Activated naive CD4-positive, alpha-beta T cell treated with anti-CD3 and anti-CD28 coated beads for 36 hours (primary cell): ENCODE measurements around the gene TTLL4. TPM values are rescaled to one million over a fixed set of nuclear protein-coding genes. Genes with fewer than 3 reads are reported as not detected.

Experiments used
- CTCF ChIA-PET: fragments of 350-600 bp; sonication (Branson Sonifier 250); formaldehyde crosslinking; loops from one replicate; lab custom pipeline; 2021; ENCODE audit warnings: antibody characterized with exemption; lab: Charles Lee
- DNase-seq: peaks from one replicate; pipeline ENCODE4 v3.0.0-alpha.2; 2020
- H3K27ac Mint-ChIP-seq: one replicate; pipeline ENCODE4 v1.8.0; 2021; ENCODE audit warnings: mild to moderate bottlenecking, mixed read lengths
- H3K27me3 Mint-ChIP-seq: one replicate; pipeline ENCODE4 v1.8.0; 2021; ENCODE audit warnings: low read depth, mixed read lengths
- H3K36me3 Mint-ChIP-seq: one replicate; pipeline ENCODE4 v1.8.0; 2021; ENCODE audit warnings: low read depth, mixed read lengths
- H3K4me1 Mint-ChIP-seq: one replicate; pipeline ENCODE4 v1.8.0; 2021; ENCODE audit warnings: low read depth, mixed read lengths
- H3K4me3 Mint-ChIP-seq: one replicate; pipeline ENCODE4 v1.8.0; 2021; ENCODE audit warnings: mild to moderate bottlenecking, moderate library complexity, mixed read lengths
- H3K9me3 Mint-ChIP-seq: one replicate; pipeline ENCODE4 v1.8.0; 2021; ENCODE audit warnings: mixed read lengths
- intact Hi-C: fragments of 100-400 bp; cut with micrococcal nuclease; formaldehyde crosslinking; loops from one replicate; pipeline ENCODE4 v1.15.1; 2023
- total RNA-seq, 2 experiments: library from RNA; stranded (reverse); gene quantifications; one replicate each; pipeline ENCODE4 v1.2.3, GENCODE V29; 2021

The TTLL4 gene
- total RNA-seq, 2 experiments from 2014 or later: 23.7 to 24.7 TPM

- Mint-ChIP-seq H3K9me3 (peaks cover 11% of the 10 kb centered on the region), H3K4me1 (peaks cover 19% of the 10 kb centered on the region), H3K27me3 (no peaks in the 10 kb centered on the region), H3K27ac (no peak overlapping the region), H3K36me3 (peaks cover 34% of the 10 kb centered on the region), H3K4me3 (no peak overlapping the region)
- no peak for DNase-seq
- intact Hi-C loops: loop anchor here (5.0 kb wide), 1 partner anchor 178 kb away; no protein-coding TSS in a partner anchor
- CTCF ChIA-PET: interaction anchor here (5.3 kb wide), 1 partner anchor 119 kb away, joined by 46 read pairs; no protein-coding TSS in a partner anchor
Observed at GRCh38 chr2:218729640-218730039, 19.0 kb downstream of the TTLL4 start.

- Mint-ChIP-seq H3K4me3 (no peak overlapping the region), H3K9me3 (peaks cover 2% of the 10 kb centered on the region), H3K4me1 (peaks cover 19% of the 10 kb centered on the region), H3K27me3 (no peaks in the 10 kb centered on the region), H3K27ac (no peak overlapping the region), H3K36me3 (peaks cover 20% of the 10 kb centered on the region)
- no peak for DNase-seq
- intact Hi-C loops: loop anchor here (5.0 kb wide), 1 partner anchor 175 kb away; no protein-coding TSS in a partner anchor
- CTCF ChIA-PET: interaction anchor here (0.7 to 1.9 kb wide), 3 partner anchors 115 to 166 kb away, joined by 3 to 6 read pairs (median 5); no protein-coding TSS in a partner anchor
Observed at GRCh38 chr2:218732052-218732760, 21.6 kb downstream of the TTLL4 start.

GRCh38 chr2:218732761-218733158, 22.1 kb downstream of the TTLL4 start:
- Mint-ChIP-seq H3K4me1 (peaks cover 18% of the 10 kb centered on the region), H3K4me3 (no peak overlapping the region), H3K27ac (peak overlapping the region; percentile 20), H3K27me3 (no peaks in the 10 kb centered on the region), H3K36me3 (peaks cover 23% of the 10 kb centered on the region), H3K9me3 (peaks cover under 1% of the 10 kb centered on the region)
- intact Hi-C loops: loop anchor here (5.0 kb wide), 1 partner anchor 175 kb away; no protein-coding TSS in a partner anchor
- CTCF ChIA-PET: interaction anchor here (0.7 to 1.5 kb wide), 2 partner anchors 115 to 165 kb away, joined by 3 to 6 read pairs; no protein-coding TSS in a partner anchor
- DNase-seq: no peak

DNA sequence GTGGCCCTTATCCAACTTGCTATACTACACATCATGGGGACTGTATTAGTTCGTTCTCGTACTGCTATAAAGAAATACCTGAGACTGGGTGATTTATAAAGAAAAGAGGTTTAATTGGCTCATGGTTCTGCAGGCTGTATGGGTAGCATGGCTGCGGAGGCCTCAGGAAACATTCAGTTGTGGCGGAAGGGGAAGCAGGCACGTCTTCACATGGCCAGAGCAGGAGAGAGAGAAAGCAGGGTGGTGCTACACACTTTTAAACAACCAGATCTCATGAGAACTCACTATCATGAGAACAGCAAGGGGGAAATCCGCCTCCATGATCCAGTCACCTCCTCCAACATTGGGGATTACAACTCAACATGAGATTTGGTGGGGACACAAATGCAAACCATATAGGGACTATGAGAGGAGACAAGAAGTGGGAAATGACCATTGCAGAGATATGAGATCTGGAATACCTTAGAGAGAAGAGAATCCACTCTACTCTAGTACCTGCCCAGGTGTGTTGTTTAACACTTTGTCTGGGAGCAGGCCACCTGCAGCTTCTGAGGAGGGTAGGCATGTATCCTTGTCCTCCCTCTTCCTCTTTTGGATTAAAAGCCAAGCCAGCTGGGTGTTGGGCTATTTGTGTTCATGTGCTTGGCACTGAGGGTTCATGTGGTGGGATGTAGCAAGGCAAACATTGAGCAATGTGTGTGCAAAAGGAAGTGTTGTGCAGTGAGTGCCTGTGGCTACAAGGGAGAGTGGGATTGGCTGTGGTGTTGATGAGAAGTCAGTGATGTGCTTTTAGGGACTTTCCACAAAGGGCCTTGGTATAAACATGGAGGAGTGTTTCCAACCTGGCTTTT, 22.8 kb downstream of the TTLL4 start:
- H3K27ac Mint-ChIP-seq: peak overlapping the region; percentile 20
- CTCF ChIA-PET: interaction anchor here (1.5 kb wide), 1 partner anchor 114 kb away, joined by 6 read pairs; no protein-coding TSS in a partner anchor
- no peaks in the 10 kb centered on the region for H3K27me3 Mint-ChIP-seq
- no peak overlapping the region for H3K4me3 Mint-ChIP-seq
- intact Hi-C loops: loop anchor here (5.0 kb wide), 1 partner anchor 174 kb away; no protein-coding TSS in a partner anchor
- H3K36me3 Mint-ChIP-seq: peaks cover 26% of the 10 kb centered on the region
- H3K9me3 Mint-ChIP-seq: no peaks in the 10 kb centered on the region
- peak; percentile 57 for DNase-seq
- peaks cover 17% of the 10 kb centered on the region for H3K4me1 Mint-ChIP-seq

DNA sequence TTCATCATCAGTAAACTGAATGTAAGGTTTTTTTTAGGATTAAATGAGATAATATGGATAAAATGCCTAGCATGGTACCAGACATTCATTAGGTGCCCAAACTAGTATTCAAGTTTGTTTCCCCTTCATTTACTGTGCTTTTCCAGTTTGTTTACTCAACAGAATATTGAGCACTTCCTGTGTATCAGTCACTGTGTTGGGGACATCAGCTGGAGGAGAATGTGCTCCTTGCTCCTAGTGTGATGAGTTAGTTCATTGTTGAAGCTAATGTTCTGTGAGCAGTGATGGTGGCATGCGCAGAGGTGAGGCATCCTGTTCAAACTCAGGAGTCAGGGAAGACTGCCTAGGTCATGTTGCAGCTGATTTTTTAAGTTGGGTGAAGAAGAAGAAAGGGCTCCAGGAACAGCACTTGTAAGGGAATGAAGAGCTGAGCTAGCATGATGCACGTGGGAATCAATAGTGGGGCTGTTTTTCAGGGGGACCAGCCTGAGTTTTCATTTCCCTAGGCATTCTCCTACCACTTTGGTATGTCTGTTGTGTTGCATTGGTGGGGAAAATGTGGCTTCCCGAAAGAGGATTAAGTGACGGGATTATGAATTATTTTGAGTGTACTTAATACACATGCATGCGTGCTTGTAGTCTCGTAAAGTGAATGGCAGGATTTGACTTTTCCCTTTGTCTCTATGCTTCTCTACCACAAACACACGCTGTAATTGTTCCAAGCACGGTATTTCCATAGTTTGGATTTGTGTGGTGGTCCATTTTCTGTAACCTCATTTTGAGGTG, 23.7 kb downstream of the TTLL4 start:
- CTCF ChIA-PET: no interaction called here
- no peak for DNase-seq
- no peak overlapping the region for H3K4me3 Mint-ChIP-seq
- no peaks in the 10 kb centered on the region for H3K27me3 Mint-ChIP-seq
- peaks cover 24% of the 10 kb centered on the region for H3K36me3 Mint-ChIP-seq
- H3K4me1 Mint-ChIP-seq: peaks cover 17% of the 10 kb centered on the region
- intact Hi-C loops: loop anchor here (5.0 kb wide), 1 partner anchor 173 kb away; no protein-coding TSS in a partner anchor
- H3K27ac Mint-ChIP-seq: no peak overlapping the region
- no peaks in the 10 kb centered on the region for H3K9me3 Mint-ChIP-seq

GRCh38 chr2:218736531-218736930, 25.9 kb downstream of the TTLL4 start:
- intact Hi-C loops: no loop called here
- H3K27me3 Mint-ChIP-seq: no peaks in the 10 kb centered on the region
- CTCF ChIA-PET: interaction anchor here (0.6 kb wide), 1 partner anchor 10 kb away, joined by 5 read pairs; no protein-coding TSS in a partner anchor
- H3K27ac Mint-ChIP-seq: no peak overlapping the region
- no peak overlapping the region for H3K4me3 Mint-ChIP-seq
- no peak for DNase-seq
- H3K4me1 Mint-ChIP-seq: peaks cover 16% of the 10 kb centered on the region
- no peaks in the 10 kb centered on the region for H3K9me3 Mint-ChIP-seq
- peaks cover 31% of the 10 kb centered on the region for H3K36me3 Mint-ChIP-seq

DNA sequence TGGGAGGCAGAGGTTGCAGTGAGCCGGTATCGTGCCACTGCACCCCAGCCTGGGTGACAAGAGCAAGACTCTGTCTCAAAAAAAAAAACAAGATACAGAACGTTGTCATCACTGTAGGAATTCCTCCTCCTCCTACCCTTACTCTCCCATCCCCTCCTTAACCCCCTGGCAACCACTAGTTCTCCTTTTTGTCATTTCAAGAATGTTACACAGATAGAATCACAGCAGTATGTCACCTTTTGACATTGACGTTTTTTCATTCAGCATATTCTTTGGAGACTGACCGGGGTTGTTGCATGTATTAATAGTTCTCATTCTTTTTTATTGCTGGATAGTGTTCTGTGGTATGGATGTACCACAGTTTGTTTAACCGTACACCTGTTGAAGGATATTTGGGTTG, 32.4 kb downstream of the TTLL4 start:
- H3K27me3 Mint-ChIP-seq: no peaks in the 10 kb centered on the region
- no peaks in the 10 kb centered on the region for H3K9me3 Mint-ChIP-seq
- no peak overlapping the region for H3K27ac Mint-ChIP-seq
- H3K4me1 Mint-ChIP-seq: peaks cover 20% of the 10 kb centered on the region
- H3K4me3 Mint-ChIP-seq: no peak overlapping the region
- intact Hi-C loops: no loop called here
- H3K36me3 Mint-ChIP-seq: peaks cover 44% of the 10 kb centered on the region
- DNase-seq: no peak
- CTCF ChIA-PET: interaction anchor here (0.6 kb wide), 1 partner anchor 50 kb away, joined by 3 read pairs; no protein-coding TSS in a partner anchor

DNA sequence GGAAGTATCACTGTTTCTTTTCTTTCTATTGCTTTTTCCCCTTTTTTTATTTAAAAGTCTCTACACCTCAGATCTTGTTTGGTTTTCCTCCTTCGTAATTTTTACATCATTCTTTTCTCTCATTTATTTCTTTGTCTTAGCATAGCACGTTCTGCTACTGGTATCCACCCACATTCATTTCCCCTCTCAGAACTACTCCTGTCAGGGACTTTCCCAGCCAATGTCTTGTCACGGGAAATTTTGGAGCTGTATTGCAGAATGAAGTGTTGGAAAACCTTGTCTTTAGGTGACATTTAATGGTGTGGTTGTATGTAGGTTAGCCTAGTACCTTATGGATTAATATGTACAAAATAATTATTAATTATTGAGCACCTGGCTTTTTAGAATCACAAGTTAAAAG, 34.0 kb downstream of the TTLL4 start:
- H3K36me3 Mint-ChIP-seq: peaks cover 45% of the 10 kb centered on the region
- no peak overlapping the region for H3K4me3 Mint-ChIP-seq
- peaks cover 20% of the 10 kb centered on the region for H3K4me1 Mint-ChIP-seq
- intact Hi-C loops: no loop called here
- peak overlapping the region; percentile 22 for H3K27ac Mint-ChIP-seq
- no peaks in the 10 kb centered on the region for H3K9me3 Mint-ChIP-seq
- DNase-seq: peak; percentile 17
- CTCF ChIA-PET: interaction anchor here (0.8 kb wide), 1 partner anchor 259 kb away, joined by 3 read pairs; no protein-coding TSS in a partner anchor
- H3K27me3 Mint-ChIP-seq: no peaks in the 10 kb centered on the region

- H3K36me3 Mint-ChIP-seq: peaks cover 41% of the 10 kb centered on the region
- no peak for DNase-seq
- H3K27ac Mint-ChIP-seq: no peak overlapping the region
- peaks cover 20% of the 10 kb centered on the region for H3K4me1 Mint-ChIP-seq
- H3K9me3 Mint-ChIP-seq: no peaks in the 10 kb centered on the region
- intact Hi-C loops: no loop called here
- no peak overlapping the region for H3K4me3 Mint-ChIP-seq
- CTCF ChIA-PET: no interaction called here
- H3K27me3 Mint-ChIP-seq: no peaks in the 10 kb centered on the region
Observed at GRCh38 chr2:218745160-218745558, 34.5 kb downstream of the TTLL4 start.

GRCh38 chr2:218745559-218746469, 35.2 kb downstream of the TTLL4 start:
- CTCF ChIA-PET: interaction anchor here (0.8 to 1.5 kb wide), 2 partner anchors 17 to 19 kb away, joined by 3 read pairs; no protein-coding TSS in a partner anchor
- H3K27me3 Mint-ChIP-seq: no peaks in the 10 kb centered on the region
- peaks cover 20% of the 10 kb centered on the region for H3K4me1 Mint-ChIP-seq
- no peak overlapping the region for H3K4me3 Mint-ChIP-seq
- H3K9me3 Mint-ChIP-seq: no peaks in the 10 kb centered on the region
- H3K27ac Mint-ChIP-seq: no peak overlapping the region
- intact Hi-C loops: no loop called here
- H3K36me3 Mint-ChIP-seq: peaks cover 39% of the 10 kb centered on the region
- DNase-seq: no peak

DNA sequence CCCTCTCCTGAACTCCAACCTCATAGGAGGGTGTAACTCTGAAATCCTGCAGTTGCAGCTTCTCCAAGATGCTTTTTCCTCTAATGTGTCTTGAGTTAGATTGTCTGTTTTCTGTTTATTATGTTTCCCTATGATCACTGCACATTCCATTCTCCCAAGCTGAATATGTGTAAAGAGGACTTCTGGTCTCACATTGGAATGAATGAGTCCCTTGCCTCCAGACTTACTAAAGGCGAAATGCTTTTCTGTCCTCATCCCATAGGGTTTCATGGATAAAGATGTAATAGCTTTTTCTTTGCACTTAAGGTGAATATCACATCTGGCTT, 35.8 kb downstream of the TTLL4 start:
- Mint-ChIP-seq H3K4me3 (no peak overlapping the region), H3K27me3 (no peaks in the 10 kb centered on the region), H3K9me3 (no peaks in the 10 kb centered on the region), H3K4me1 (peaks cover 20% of the 10 kb centered on the region), H3K27ac (no peak overlapping the region), H3K36me3 (peaks cover 38% of the 10 kb centered on the region)
- DNase-seq: no peak
- intact Hi-C loops: no loop called here
- CTCF ChIA-PET: interaction anchor here (0.8 to 1.5 kb wide), 2 partner anchors 18 to 19 kb away, joined by 3 read pairs; no protein-coding TSS in a partner anchor
